Common myeloid progenitor, CD34-positive (primary cell): ENCODE results near the gene PCDHGA4. TPM values are rescaled to one million over a fixed set of nuclear protein-coding genes. Genes with fewer than 3 reads are reported as not detected.
"Not testable (repeated sequence)": the region's sequence is repeated elsewhere in the genome, so short reads cannot be mapped to it uniquely, and the experiment has no call there.

Source experiments
- CTCF ChIA-PET: fragments of 350-600 bp; sonication (Branson Sonifier 250); formaldehyde crosslinking; loops from one replicate; lab custom pipeline; 2021; ENCODE audit warnings: antibody characterized with exemption; lab: Charles Lee
- POLR2A ChIA-PET: fragments of 350-600 bp; sonication (Branson Sonifier 250); formaldehyde crosslinking; loops from one replicate; lab custom pipeline; 2021; ENCODE audit warnings: antibody characterized with exemption; lab: Charles Lee
- DNase-seq, 3 donors: peaks; one replicate each; pipeline versions ENCODE4 v3.0.0 to v3.0.0-alpha.2; 2013
- H3K27ac ChIP-seq, 2 experiments: 1 replicate in 1 of 2; 2 replicates in 1 of 2; pipeline ENCODE4 v1.7.0; 2013; ENCODE audit warnings: inconsistent platforms in 2 of 2, low read length in 2 of 2, mild to moderate bottlenecking in 2 of 2, low read depth in 1 of 2, moderate library complexity in 1 of 2; ENCODE audit not compliant: severe bottlenecking in 2 of 2, insufficient read depth in 1 of 2, poor library complexity in 1 of 2
- H3K27me3 ChIP-seq, 5 experiments: replicated peaks in 2 of 5; 1 replicate in 3 of 5; 2 replicates in 2 of 5; pipeline versions ENCODE4 v1.6.1 to v1.7.0; 2013; ENCODE audit warnings: low read length in 4 of 5, mild to moderate bottlenecking in 2 of 5, moderate library complexity in 2 of 5, inconsistent platforms in 1 of 5; ENCODE audit not compliant: insufficient read depth in 5 of 5, control insufficient read depth in 4 of 5
- H3K36me3 ChIP-seq, 4 experiments: 1 replicate in 2 of 4; 2 replicates in 2 of 4; pipeline versions ENCODE4 v1.6.1 to v1.7.0; 2013; ENCODE audit warnings: low read length in 3 of 4, control low read depth in 1 of 4, mild to moderate bottlenecking in 1 of 4; ENCODE audit not compliant: control insufficient read depth in 4 of 4, insufficient read depth in 4 of 4
- H3K4me1 ChIP-seq, 4 experiments: 1 replicate in 3 of 4; 2 replicates in 1 of 4; pipeline versions ENCODE4 v1.6.1 to v1.7.1; 2013; ENCODE audit warnings: low read length in 3 of 4, mild to moderate bottlenecking in 3 of 4, control low read depth in 1 of 4, inconsistent platforms in 1 of 4, moderate library complexity in 1 of 4; ENCODE audit not compliant: control insufficient read depth in 4 of 4, insufficient read depth in 4 of 4; ENCODE audit errors: control extremely low read depth in 1 of 4
- H3K4me3 ChIP-seq, 7 experiments: 1 replicate in 4 of 7; 2 replicates in 3 of 7; pipeline versions ENCODE4 v1.5.1 to v1.7.0; 2013; ENCODE audit warnings: mild to moderate bottlenecking in 7 of 7, low read length in 6 of 7, moderate library complexity in 6 of 7, inconsistent platforms in 2 of 7, low read depth in 2 of 7, control low read depth in 1 of 7; ENCODE audit not compliant: insufficient read depth in 4 of 7, control insufficient read depth in 1 of 7; ENCODE audit errors: extremely low read depth in 1 of 7
- H3K9me3 ChIP-seq, 5 experiments: 1 replicate in 4 of 5; 2 replicates in 1 of 5; pipeline versions ENCODE4 v1.6.1 to v1.7.1; 2013; ENCODE audit warnings: low read length in 4 of 5, mild to moderate bottlenecking in 2 of 5, inconsistent platforms in 1 of 5, low read depth in 1 of 5, moderate library complexity in 1 of 5; ENCODE audit not compliant: control insufficient read depth in 4 of 5, insufficient read depth in 2 of 5; ENCODE audit errors: control extremely low read depth in 1 of 5
- WGBS: methylation state at CpG from one replicate; pipeline ENCODE4 v1.1.5; 2013; ENCODE audit not compliant: insufficient coverage; 5-methylcytosine and 5-hydroxymethylcytosine counted together
- polyA plus RNA-seq: library from polyadenylated mRNA; unstranded; fragments of 120-200 nt; gene quantifications from one replicate; pipeline ENCODE4 v1.2.1, GENCODE V29; 2013

Gene PCDHGA4
- polyA plus RNA-seq = 0.44 TPM

- H3K9me3 ChIP-seq = peaks cover 11 to 74% (median 51%) of the 10 kb centered on the region in 5 experiments
- peaks cover 0 to 3% (median 0%) of the 10 kb centered on the region in 4 experiments for H3K4me1 ChIP-seq
- WGBS = 18% methylated on average over 29 of the region's 29 CpGs
- ChIA-PET POLR2A (no interaction called here), CTCF (interaction anchor here (0.8 to 1.9 kb wide), 2 partner anchors 12 to 15 kb away, joined by 3 to 7 read pairs; partner anchors contain the start of gene PCDHGB3)
- peaks cover 0 to 6% (median 0%) of the 10 kb centered on the region in 4 experiments for H3K36me3 ChIP-seq
- peak in 2 of 3 donors; percentile 28 to 35 for DNase-seq
- H3K27me3 ChIP-seq = peaks cover 20 to 77% (median 44%) of the 10 kb centered on the region in 5 experiments
- H3K27ac ChIP-seq = no peak within 1 kb of the TSS
- H3K4me3 ChIP-seq = peak within 1 kb of the TSS in 3 of 7 experiments; percentile 23 to 62 (median 39)
Observed at GRCh38 chr5:141354900-141355469, at the start of gene PCDHGA4. Gene PCDHGA4 (plus strand): TSS chr5:141355021. CDS start chr5:141355108, 87 bp downstream.

DNA sequence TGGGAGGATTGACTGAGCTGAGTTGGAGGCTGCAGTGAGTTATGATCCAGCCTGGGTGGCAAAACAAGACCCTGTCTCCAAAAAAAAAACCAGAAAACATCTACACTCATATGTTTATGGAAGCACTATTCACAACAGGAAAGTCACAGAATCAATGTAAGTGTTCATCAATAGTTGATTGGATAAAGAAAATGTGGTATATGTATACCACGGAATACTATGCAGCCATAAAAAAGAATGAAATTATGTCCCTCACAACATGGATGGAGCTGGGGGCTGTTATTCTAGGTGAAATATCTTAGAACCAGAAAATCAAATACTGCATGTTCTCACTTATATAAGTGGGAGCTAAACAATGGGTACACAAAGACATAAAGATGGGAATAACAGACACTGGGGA, 48.2 kb upstream of the PCDHGA4 start:
- Histone ChIP-seq H3K27ac (no peak overlapping the region), H3K4me1 (no peaks in the 10 kb centered on the region), H3K27me3 (no peaks in the 10 kb centered on the region), H3K4me3 (peak overlapping the region in 1 of 7 experiments; percentile 6), H3K36me3 (peaks cover 0 to 2% (median under 1%) of the 10 kb centered on the region in 4 experiments), H3K9me3 (peaks cover 5 to 69% (median 59%) of the 10 kb centered on the region in 5 experiments)
- WGBS = no CpG with 5 or more reads among the region's 1 CpG
- no peak for DNase-seq
- ChIA-PET POLR2A (no interaction called here), CTCF (no interaction called here)

DNA sequence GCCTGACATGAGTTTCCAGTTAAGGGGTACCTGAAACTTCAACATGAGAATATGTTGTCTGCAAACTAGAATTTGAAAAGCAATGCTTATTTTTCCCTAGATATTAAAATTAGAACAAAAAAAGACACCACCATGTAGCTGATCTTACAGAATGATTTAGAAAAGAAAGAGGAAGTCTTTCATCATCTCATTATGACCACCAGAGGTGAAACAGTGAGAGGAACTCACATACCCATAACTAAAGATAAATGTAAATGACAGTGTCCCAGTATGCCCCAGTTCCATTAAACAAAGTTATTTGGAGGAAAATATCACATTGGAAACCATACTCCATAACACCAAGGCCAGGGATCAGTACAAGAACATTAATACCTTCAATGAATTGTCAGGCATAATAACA, 41.1 kb upstream of the PCDHGA4 start:
- no peak overlapping the region for H3K4me3 ChIP-seq
- peaks cover 20 to 71% (median 49%) of the 10 kb centered on the region in 5 experiments for H3K9me3 ChIP-seq
- no peak overlapping the region for H3K27ac ChIP-seq
- no peaks in the 10 kb centered on the region for H3K4me1 ChIP-seq
- DNase-seq = no peak
- POLR2A ChIA-PET = no interaction called here
- CTCF ChIA-PET = no interaction called here
- peaks cover 10 to 30% (median 14%) of the 10 kb centered on the region in 4 experiments for H3K36me3 ChIP-seq
- no peaks in the 10 kb centered on the region for H3K27me3 ChIP-seq

- WGBS = 100% methylated on average over 2 of the region's 4 CpGs
Observed at GRCh38 chr5:141316963-141317362, 37.9 kb upstream of the PCDHGA4 start.

DNA sequence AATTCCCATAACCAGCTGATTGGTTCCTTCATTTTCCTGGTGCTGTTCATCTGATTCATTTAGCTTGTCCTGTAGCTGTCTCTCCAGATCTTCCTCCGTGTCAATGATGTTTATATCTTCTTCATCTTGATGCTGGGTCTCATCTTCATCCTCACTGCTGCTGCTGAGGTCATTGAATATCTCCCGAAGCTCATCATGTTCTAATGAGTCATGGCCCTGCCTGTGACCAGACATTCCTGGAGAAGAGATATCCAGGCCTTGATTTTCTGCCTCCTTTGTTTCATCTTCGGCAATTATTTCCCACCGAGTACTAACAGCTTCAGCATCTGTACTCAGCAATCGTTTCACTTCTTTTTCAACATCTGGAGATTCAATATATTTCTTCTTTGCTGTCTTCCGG, 35.6 kb upstream of the PCDHGA4 start:
- Histone ChIP-seq H3K36me3 (peaks cover 11 to 38% (median 24%) of the 10 kb centered on the region in 4 experiments), H3K4me1 (peaks cover 0 to 5% (median 0%) of the 10 kb centered on the region in 4 experiments), H3K9me3 (peaks cover 20 to 72% (median 45%) of the 10 kb centered on the region in 5 experiments), H3K4me3 (peak overlapping the region in 1 of 7 experiments; percentile 19), H3K27me3 (no peaks in the 10 kb centered on the region), H3K27ac (no peak overlapping the region)
- 98% methylated on average over 6 of the region's 6 CpGs for WGBS
- CTCF ChIA-PET = interaction anchor here (1.2 to 3.5 kb wide), 12 partner anchors 15 to 245 kb away, joined by 3 to 12 read pairs (median 6); partner anchors contain the start of genes PCDHGA10, PCDHGA11, PCDHGA12 and PCDHGA2
- POLR2A ChIA-PET = no interaction called here
- no peak for DNase-seq

More at GRCh38 chr5:141316963-141317362, 37.9 kb upstream of the PCDHGA4 start:
- CTCF ChIA-PET = interaction anchor here (1.4 kb wide), 1 partner anchor 11 kb away, joined by 4 read pairs; no protein-coding TSS in a partner anchor
- H3K4me1 ChIP-seq, DNase-seq, H3K27ac ChIP-seq, POLR2A ChIA-PET, H3K4me3 ChIP-seq, H3K27me3 ChIP-seq: not testable (repeated sequence)
- peaks cover 11 to 41% (median 24%) of the 10 kb centered on the region in 4 experiments for H3K36me3 ChIP-seq
- peaks cover 23 to 75% (median 51%) of the 10 kb centered on the region in 5 experiments for H3K9me3 ChIP-seq

GRCh38 chr5:141319699-141320098, 35.1 kb upstream of the PCDHGA4 start:
- peaks cover 18 to 73% (median 44%) of the 10 kb centered on the region in 5 experiments for H3K9me3 ChIP-seq
- DNase-seq = no peak
- H3K4me1 ChIP-seq = peaks cover 0 to 5% (median 0%) of the 10 kb centered on the region in 4 experiments
- no peaks in the 10 kb centered on the region for H3K27me3 ChIP-seq
- H3K36me3 ChIP-seq = peaks cover 11 to 36% (median 24%) of the 10 kb centered on the region in 4 experiments
- ChIA-PET CTCF (interaction anchor here (0.8 to 3.5 kb wide), 21 partner anchors 8 to 244 kb away, joined by 3 to 12 read pairs (median 5); partner anchors contain the start of genes PCDHGA10, PCDHGA11, PCDHGA12 and PCDHGA2), POLR2A (interaction anchor here (1.2 kb wide), 1 partner anchor 299 kb away, joined by 3 read pairs; the partner anchor contains the start of gene DIAPH1)
- H3K4me3 ChIP-seq = peak overlapping the region in 6 of 7 experiments; percentile 80 to 97 (median 88)
- H3K27ac ChIP-seq = no peak overlapping the region
- 85% methylated on average over 5 of the region's 5 CpGs for WGBS
